ENCODE results near the gene LRP3.

LRP3 gene

DNA sequence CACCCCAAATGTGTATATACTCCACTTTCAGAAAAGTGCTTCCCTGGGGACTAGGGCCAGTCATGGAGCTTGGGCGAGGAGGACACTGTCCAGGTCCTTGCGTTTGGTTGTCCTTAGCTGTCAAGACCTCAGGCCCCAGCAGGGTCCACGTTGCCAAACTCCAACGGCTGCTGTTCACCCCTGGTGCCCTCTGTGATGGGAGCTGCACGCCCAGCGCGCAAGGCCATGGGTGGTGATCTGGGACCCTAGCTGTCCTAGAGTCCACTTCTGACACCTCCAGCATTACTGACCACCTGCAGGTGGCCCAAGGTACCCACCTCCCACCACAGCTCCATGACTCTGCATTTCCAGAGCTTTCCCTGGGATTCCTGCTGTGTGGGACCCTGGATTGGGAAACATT is 4.0 kb downstream of the LRP3 start:
- Histone ChIP-seq H3K4me2 (ENCODE audit: low read depth, low read length) (no peak overlapping the region), H3K9me2 (replicated peaks; ENCODE audit: insufficient read depth, low read length) (no peaks in the 10 kb centered on the region), H3K9me3 (replicated peaks; ENCODE audit: insufficient read depth, low read length) (no peaks in the 10 kb centered on the region), H3F3A (ENCODE audit: insufficient read depth, low read length) (no peaks in the 10 kb centered on the region), H3K27ac (ENCODE audit: low read length) (no peak overlapping the region), H2AFZ (ENCODE audit: low read length) (no peak overlapping the region), H3K36me3 (replicated peaks; ENCODE audit: insufficient read depth, low read length) (no peaks in the 10 kb centered on the region), H3K27me3 (replicated peaks; ENCODE audit: insufficient read depth, low read length) (peaks cover 7% of the 10 kb centered on the region), H3K9ac (ENCODE audit: low read length) (no peak overlapping the region), H4K20me1 (ENCODE audit: insufficient read depth, low read length) (no peaks in the 10 kb centered on the region), H3K4me3 (ENCODE audit: low read length) (no peak overlapping the region), H3K4me1 (ENCODE audit: low read length) (no peaks in the 10 kb centered on the region), H3K79me2 (ENCODE audit: low read length) (no peaks in the 10 kb centered on the region)
- DNase-seq: no peak
- TF ChIP-seq EZH2 (optimal IDR thresholded peaks at IDR 0.05; ENCODE audit: low read depth, low read length): no peak
- no peak for TF ChIP-seq EZH2phosphoT487 (IDR thresholded peaks at IDR 0.05; ENCODE audit: low read length)
- TF ChIP-seq, protein P1, sequence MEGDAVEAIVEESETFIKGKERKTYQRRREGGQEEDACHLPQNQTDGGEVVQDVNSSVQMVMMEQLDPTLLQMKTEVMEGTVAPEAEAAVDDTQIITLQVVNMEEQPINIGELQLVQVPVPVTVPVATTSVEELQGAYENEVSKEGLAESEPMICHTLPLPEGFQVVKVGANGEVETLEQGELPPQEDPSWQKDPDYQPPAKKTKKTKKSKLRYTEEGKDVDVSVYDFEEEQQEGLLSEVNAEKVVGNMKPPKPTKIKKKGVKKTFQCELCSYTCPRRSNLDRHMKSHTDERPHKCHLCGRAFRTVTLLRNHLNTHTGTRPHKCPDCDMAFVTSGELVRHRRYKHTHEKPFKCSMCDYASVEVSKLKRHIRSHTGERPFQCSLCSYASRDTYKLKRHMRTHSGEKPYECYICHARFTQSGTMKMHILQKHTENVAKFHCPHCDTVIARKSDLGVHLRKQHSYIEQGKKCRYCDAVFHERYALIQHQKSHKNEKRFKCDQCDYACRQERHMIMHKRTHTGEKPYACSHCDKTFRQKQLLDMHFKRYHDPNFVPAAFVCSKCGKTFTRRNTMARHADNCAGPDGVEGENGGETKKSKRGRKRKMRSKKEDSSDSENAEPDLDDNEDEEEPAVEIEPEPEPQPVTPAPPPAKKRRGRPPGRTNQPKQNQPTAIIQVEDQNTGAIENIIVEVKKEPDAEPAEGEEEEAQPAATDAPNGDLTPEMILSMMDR (IDR thresholded peaks at IDR 0.05; ENCODE audit: low read length): no peak

DNA sequence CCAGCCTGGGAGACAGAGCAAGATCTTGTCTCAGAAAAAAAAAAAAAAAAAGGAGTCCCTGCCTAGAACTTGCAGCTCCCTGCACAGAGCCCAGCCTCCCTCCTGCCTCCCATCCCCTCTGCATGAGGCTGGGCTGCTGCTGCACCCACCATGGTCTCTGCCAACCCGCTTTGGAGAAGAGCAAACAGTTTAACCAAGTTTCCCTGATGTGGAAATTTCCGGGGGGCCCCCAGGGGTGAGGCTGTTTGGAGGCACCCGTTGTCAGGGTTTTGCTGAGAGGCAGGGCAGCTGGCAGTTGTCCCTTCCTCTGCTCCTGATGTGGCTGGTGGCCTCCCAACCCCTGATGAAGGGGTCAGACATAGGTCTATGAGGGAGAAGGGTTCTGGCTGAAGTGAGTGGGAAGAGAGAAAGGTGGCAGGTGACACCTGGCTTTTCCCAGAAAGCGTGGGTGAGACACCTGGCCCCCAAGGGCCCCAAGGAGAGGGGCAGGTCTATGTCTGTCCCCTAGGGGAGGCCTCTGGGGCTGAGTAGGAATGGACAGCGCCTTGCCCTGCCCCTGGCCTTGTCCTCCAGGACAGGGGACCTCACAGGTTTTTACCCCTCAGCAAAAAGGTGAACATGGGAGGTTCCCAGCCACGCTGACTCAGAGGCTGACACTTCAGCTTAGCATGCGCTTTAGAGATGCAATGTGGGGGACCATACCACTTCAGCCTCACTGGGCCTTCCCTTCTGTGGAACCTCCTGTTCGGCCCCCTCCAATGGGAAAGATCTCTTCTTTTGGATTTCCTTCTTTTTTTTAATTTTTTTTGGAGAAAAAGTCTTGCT is 5.5 kb downstream of the LRP3 start:
- H3K9ac ChIP-seq (ENCODE audit: low read length): no peak overlapping the region
- H3K79me2 ChIP-seq (ENCODE audit: low read length): no peaks in the 10 kb centered on the region
- H3K4me1 ChIP-seq (ENCODE audit: low read length): no peaks in the 10 kb centered on the region
- no peaks in the 10 kb centered on the region; the same call in 1 of the 2 replicates for H3K27me3 ChIP-seq (replicated peaks; ENCODE audit: insufficient read depth, low read length)
- no peaks in the 10 kb centered on the region for H3K9me3 ChIP-seq (replicated peaks; ENCODE audit: insufficient read depth, low read length)
- H2AFZ ChIP-seq (ENCODE audit: low read length): no peak overlapping the region
- H3K9me2 ChIP-seq (replicated peaks; ENCODE audit: insufficient read depth, low read length): no peaks in the 10 kb centered on the region
- no peaks in the 10 kb centered on the region for H3K36me3 ChIP-seq (replicated peaks; ENCODE audit: insufficient read depth, low read length)
- no peak overlapping the region for H3K4me2 ChIP-seq (ENCODE audit: low read depth, low read length)
- DNase-seq: no peak
- TF ChIP-seq EZH2phosphoT487 (IDR thresholded peaks at IDR 0.05; ENCODE audit: low read length) (no peak), EZH2 (optimal IDR thresholded peaks at IDR 0.05; ENCODE audit: low read depth, low read length) (no peak)
- TF ChIP-seq, protein P1 (IDR thresholded peaks at IDR 0.05; ENCODE audit: low read length): no peak
- H3F3A ChIP-seq (ENCODE audit: insufficient read depth, low read length): no peaks in the 10 kb centered on the region
- no peak overlapping the region for H3K27ac ChIP-seq (ENCODE audit: low read length)
- no peak overlapping the region for H3K4me3 ChIP-seq (ENCODE audit: low read length)
- H4K20me1 ChIP-seq (ENCODE audit: insufficient read depth, low read length): no peaks in the 10 kb centered on the region

DNA sequence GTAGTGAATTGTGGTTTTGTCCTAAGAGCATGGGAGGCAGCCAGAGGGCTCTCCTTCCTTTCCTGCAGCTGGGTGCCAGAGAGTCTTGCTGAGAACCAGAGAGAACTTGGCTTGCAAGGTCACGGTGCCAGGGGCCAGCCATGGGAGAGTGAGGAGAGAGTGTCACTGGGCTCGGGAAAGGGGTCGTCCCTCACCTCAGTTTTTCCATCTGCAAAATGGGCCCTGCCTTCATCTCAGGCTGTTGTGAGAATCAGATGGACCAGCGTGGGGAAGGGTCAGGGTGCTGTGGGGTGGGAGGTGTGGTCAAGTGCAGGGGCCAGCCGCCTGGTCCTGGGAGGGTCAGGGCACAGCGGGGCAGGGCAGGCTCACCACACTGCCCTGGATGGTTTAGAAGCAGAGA is 7.3 kb downstream of the LRP3 start:
- no peak overlapping the region for H3K4me2 ChIP-seq (ENCODE audit: low read depth, low read length)
- no peaks in the 10 kb centered on the region for H3K9me3 ChIP-seq (replicated peaks; ENCODE audit: insufficient read depth, low read length)
- no peak overlapping the region for H2AFZ ChIP-seq (ENCODE audit: low read length)
- H3K9me2 ChIP-seq (replicated peaks; ENCODE audit: insufficient read depth, low read length): no peaks in the 10 kb centered on the region
- H3K79me2 ChIP-seq (ENCODE audit: low read length): no peaks in the 10 kb centered on the region
- H4K20me1 ChIP-seq (ENCODE audit: insufficient read depth, low read length): no peaks in the 10 kb centered on the region
- TF ChIP-seq EZH2 (optimal IDR thresholded peaks at IDR 0.05; ENCODE audit: low read depth, low read length) (no peak), EZH2phosphoT487 (IDR thresholded peaks at IDR 0.05; ENCODE audit: low read length) (no peak)
- TF ChIP-seq, protein P1 (IDR thresholded peaks at IDR 0.05; ENCODE audit: low read length): no peak
- no peak for DNase-seq
- H3K36me3 ChIP-seq (replicated peaks; ENCODE audit: insufficient read depth, low read length): no peaks in the 10 kb centered on the region
- H3F3A ChIP-seq (ENCODE audit: insufficient read depth, low read length): no peaks in the 10 kb centered on the region
- no peak overlapping the region for H3K27ac ChIP-seq (ENCODE audit: low read length)
- no peaks in the 10 kb centered on the region for H3K27me3 ChIP-seq (replicated peaks; ENCODE audit: insufficient read depth, low read length)
- H3K9ac ChIP-seq (ENCODE audit: low read length): no peak overlapping the region
- no peaks in the 10 kb centered on the region for H3K4me1 ChIP-seq (ENCODE audit: low read length)
- no peak overlapping the region for H3K4me3 ChIP-seq (ENCODE audit: low read length)

Measured in MM.1S (cell line).